NCI-H2171 (cell line): ENCODE measurements around the gene MEIS2.
A peak's percentile ranks its signal among the peaks of the same experiment; 100 is the strongest.

Source experiments
- DNase-seq: peaks from one replicate; lab custom pipeline; 2025; lab: John Stamatoyannopoulos, UW

The MEIS2 gene

DNA sequence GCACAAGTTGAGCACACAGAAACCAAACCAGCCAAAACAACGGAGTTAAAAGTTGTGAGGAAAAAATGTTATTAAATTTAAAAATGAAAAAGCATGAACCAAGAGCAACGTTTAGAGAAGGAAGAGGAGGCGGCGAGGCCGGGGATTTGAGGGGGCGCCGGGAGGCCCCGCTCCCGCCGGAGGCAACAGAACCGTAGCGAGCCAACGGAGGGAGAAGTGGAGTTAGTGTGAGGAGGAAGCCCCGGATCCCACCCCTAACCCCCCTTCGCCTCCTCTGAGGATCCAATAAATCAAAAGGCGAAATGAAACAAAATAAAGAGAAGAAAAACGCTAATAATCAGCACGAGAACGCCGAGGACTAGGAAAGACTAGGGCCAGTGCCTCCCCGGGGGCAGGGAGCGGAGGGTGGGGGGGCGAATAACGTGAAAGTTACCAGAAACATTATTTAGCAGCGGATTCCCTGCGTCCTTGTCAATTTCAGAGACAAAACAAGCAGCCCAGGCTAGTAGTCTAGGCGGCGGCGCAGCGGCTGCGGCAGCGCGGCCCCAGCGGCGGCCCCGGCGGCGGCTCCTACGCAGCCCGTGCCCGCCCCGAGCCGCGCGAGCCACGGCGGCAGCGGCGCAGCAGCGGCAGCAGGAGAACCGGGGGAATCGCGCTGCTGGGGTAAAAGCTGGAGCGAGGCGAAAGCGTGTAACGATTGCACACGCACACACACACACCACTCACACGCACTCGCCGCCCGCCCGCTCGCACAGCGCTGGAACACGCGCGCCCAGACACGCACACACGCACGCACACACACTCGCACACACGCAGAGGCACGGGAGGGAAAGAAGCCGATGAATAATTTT lies 1.7 kb downstream of the MEIS2 start:
- peak; percentile 43 for DNase-seq

DNA sequence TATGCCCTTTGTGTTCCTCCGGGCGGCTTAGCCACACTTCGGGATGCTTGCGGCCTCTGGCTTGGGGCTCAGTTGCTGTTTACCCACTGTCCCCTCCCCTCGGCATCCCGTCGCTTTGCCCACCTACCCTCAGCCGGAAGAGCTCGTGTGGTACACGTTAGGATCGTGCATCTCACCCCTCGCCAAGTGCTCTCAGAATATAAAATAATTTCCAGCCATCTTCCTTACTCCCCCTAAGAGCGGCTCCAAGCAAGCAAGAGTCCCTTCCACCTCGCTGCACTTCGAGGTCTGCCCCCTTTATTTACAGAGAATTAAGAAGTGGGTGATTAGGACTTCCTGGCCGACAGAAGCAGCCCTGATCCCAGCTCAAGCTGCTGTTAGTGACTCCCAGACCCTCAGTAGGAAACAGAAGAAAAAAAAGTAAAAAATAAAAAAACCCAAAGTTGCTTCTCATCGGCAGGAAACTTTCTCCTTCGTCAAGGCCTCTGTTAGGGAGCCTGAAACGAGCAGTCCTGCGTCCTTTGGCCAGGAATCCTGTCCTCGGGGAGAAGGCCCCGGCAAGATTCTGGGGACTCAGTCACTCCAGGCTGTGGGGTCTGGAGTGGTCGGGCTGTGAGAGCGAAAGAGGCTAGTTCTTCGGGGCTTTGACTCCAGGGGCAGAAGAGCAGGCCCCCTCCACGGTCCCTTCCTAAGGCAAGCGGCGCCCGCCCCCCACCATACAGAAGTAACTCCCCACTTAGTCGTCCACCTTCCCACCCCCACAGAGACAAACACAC lies 3.0 kb downstream of the MEIS2 start:
- DNase-seq = no peak

- DNase-seq = no peak
These were observed 3.7 kb downstream of the MEIS2 start for GRCh38 chr15:37096558-37097143.

DNA sequence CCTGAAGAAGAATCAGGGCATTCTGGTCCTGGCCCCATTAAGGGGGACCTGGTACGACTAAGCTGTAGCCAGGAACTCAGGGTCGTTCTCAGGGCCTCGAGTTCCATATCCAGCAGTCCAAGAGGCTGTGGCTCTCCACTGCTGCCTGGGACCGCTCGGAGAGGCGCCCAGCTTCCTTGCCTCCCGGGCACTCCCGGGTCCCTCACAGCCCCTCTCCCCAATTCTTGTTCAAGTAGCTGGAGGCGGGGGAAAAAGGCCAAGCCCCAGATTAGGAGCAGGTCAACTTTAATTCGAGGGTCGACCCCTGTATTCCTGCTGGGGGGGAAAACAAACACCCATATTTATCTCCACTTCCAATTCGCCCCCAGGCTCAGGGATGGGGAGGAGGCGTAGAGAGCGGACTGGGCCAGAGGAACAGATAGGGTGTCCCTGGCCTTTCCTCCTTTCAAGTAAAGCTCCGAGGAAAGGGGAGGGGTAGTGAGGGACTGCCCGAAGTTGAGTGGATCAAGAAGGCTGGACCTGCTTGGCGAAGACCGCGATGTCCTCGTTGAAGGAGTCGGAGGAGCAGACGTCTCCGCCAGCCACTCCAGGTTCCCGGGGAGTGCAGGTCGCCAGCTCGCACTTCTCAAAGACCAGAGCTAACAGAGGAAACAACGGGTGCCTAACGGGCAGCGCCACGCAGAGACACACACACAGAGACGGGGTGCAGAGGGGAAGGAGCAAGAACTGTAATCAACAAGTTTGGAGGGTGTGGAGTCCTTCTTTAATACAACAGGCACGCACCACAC lies 4.4 kb downstream of the MEIS2 start:
- no peak for DNase-seq

DNA sequence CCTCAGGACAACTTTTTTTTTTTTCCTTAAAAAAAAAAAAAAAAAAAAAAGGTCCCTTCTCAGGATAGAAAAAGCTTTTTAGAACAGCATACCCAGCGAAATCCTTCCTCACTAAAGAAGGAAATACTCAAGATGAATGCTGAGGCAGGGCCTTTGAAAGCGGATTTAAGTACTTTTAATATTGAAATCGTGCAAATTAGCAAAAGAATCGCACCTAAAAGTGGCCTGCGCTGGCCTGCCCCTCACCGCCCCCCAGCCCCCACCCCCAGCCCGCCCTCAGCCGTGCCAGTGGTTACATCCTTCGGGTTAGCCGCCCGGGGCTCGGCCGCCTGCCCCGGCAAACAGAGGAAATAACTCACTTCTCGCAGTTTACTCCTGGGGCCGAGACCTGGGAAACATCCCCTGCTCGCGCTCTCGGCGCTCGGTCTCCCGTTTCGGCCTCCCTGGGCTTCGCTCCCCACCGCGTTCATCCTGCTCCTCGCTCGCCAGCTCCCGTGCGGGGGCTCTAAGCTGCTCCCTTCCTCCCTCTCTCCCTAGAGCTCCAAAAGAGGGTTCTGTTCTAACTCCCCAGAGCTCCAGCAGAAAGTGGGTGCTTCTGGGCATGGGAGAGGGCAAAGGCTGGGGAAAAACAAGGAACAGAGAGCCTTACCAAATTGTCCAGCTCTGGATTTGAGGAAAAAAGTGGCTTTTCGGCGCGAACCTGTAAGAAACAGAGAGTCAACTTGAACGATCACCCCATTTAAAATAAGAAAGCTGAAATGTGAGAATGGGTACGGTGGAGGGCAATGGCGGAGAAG lies 5.2 kb downstream of the MEIS2 start:
- no peak for DNase-seq

- no peak for DNase-seq
These were observed 5.9 kb downstream of the MEIS2 start for GRCh38 chr15:37094333-37094914.

- no peak for DNase-seq
These were observed 6.6 kb downstream of the MEIS2 start for GRCh38 chr15:37093480-37094332.

GRCh38 chr15:37090543-37091175 lies 9.7 kb downstream of the MEIS2 start:
- DNase-seq = no peak

DNA sequence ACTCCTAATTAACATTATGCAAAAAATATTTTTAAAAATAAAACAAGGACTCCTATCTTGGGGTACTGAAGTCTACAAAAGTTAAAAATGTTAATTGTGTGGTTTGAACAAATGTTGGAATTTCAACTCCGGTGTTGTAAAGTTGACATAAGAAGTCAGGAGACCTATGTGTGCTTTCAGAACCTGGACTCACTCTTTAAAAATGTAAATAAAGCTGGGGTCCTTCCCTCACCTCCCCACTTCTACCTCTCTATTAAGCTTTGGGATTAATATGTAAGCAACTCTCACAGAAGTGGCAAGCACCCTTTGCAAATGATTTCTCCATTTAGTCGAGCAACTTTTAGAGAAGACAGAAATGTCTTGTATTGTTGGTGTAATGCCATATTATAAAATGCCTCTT lies 11.9 kb downstream of the MEIS2 start:
- DNase-seq = no peak

GRCh38 chr15:37087131-37087588 lies 13.2 kb downstream of the MEIS2 start:
- DNase-seq = no peak

- DNase-seq = no peak
These were observed 13.8 kb downstream of the MEIS2 start for GRCh38 chr15:37086521-37086920.

DNA sequence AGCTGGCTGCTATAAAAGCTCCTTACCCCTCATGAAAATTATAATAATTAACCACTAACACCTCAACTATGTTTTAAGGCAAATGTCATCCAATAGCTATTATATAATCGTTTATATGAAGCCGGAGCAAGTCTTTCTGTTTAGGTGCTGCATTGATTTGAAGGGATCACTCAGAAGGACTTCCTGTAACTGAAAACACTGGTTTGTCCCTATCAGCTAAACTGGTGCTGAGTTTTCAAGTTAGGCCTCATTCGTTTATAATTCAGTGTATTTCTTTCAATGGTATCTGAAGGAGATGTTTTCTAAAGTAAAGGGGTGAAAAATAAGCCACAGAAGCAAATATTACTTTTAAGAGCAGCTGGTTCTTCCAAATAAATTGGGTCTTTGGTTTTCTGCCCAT lies 14.2 kb downstream of the MEIS2 start:
- no peak for DNase-seq

GRCh38 chr15:37084602-37085001 lies 15.7 kb downstream of the MEIS2 start:
- no peak for DNase-seq

- DNase-seq = no peak
These were observed 16.7 kb downstream of the MEIS2 start for GRCh38 chr15:37083610-37084009.

- DNase-seq = no peak
These were observed 18.4 kb downstream of the MEIS2 start for GRCh38 chr15:37081983-37082382.

DNA sequence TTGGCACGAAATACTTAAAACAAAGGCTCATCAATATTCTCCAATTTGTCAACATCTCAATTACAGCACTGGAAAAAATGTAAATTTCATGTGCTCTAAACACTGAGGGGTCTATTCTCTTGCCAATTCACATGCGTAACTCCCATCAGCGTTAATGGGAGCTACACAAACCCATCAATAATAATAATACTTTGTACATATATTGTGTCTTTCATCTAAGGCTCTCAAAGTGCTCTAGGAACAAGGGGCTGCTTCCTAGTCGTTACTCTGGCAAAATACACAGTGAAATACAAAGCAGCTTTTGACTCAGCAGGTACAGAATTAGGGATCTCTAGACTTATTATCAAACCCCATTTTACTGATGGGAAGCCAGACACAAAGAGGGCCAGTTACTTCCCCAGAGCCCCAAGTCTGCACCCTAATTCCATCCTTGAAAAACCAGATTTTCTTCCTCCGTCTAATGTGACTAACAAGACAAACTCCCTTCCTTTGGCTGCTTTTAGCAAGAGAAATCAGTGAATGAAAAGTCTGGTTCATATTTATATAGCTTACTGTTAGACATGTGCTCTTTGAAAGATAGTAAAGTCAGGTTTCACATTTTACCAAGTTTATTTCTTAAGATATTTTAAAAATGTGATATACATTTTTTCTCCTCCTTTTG lies 20.0 kb downstream of the MEIS2 start:
- DNase-seq = no peak

DNA sequence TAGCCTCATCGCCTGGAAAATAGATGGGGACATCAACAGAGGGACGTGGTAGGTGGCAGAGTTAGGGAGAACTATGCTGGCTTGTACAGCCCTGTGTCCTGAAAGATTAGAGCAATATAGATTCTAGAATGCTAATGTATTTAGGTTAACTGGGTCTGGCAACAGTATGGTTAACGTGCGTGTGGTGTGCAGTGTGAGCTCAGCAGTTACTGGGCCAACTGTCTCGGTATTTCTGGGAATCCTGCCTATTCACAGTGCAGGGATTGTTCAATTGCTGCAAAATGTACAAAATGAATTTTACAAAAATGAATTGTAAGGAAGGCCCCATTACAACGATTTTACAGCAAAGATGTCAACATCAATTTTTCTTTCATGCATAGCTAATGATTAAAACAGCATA lies 20.6 kb downstream of the MEIS2 start:
- DNase-seq = no peak

DNA sequence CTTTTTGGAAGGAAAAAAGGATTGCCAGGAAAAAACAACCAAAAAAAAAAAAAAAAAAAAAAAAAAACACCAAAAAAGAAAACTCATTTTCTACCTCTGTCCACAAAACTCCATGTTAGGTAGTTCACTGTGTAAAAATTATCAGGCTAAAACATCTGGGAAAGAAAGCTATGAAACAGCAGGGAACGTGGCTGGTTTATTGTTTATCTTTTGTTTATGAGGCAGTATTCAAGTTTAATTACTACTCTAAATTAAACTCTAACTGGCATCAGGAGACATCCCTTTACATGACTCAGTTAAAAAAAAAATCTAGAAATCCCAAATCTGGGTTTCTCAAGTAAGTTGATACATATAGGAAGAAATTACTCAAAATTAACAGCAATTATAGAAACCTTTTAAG lies 21.8 kb downstream of the MEIS2 start:
- DNase-seq = no peak
